Osteoblast (primary cell): ENCODE measurements around the gene TBC1D5. TPM values are rescaled to one million over a fixed set of nuclear protein-coding genes. Genes with fewer than 3 reads are reported as not detected.

ENCODE experiments used
- DNase-seq: peaks from one replicate; pipeline ENCODE4 v3.0.0; 2011; ENCODE audit warnings: low spot score, mixed read lengths; ENCODE audit not compliant: insufficient read length; ENCODE audit errors: missing footprints
- H2AFZ ChIP-seq: 2 replicates; pipeline ENCODE4 v1.6.0; 2011; ENCODE audit warnings: mild to moderate bottlenecking, low read length
- H3K27ac ChIP-seq: 2 replicates; pipeline ENCODE4 v1.5.1; 2011; ENCODE audit warnings: mild to moderate bottlenecking, low read depth, low read length, moderate library complexity
- H3K27me3 ChIP-seq: 2 replicates; pipeline ENCODE4 v1.6.0; 2012; ENCODE audit warnings: mild to moderate bottlenecking, control low read depth, inconsistent platforms, low read length, moderate library complexity; ENCODE audit not compliant: insufficient read depth
- H3K36me3 ChIP-seq: 2 replicates; pipeline ENCODE4 v1.5.1; 2011; ENCODE audit warnings: mild to moderate bottlenecking, low read length, control low read depth, moderate library complexity; ENCODE audit not compliant: insufficient read depth
- H3K4me1 ChIP-seq: 2 replicates; pipeline ENCODE4 v1.5.1; 2011; ENCODE audit warnings: mild to moderate bottlenecking, low read length, control low read depth, moderate library complexity; ENCODE audit not compliant: insufficient read depth
- H3K4me2 ChIP-seq: 2 replicates; pipeline ENCODE4 v1.6.0; 2011; ENCODE audit warnings: mild to moderate bottlenecking, low read length; ENCODE audit not compliant: insufficient read depth
- H3K4me3 ChIP-seq: fragments of 200-600 bp; sonication (generic); 3 replicates; pipeline ENCODE4 v1.5.1; 2012; ENCODE audit warnings: mild to moderate bottlenecking, low read length, inconsistent platforms; ENCODE audit not compliant: insufficient read depth
- H3K79me2 ChIP-seq: 2 replicates; pipeline ENCODE4 v1.6.0; 2012; ENCODE audit warnings: mild to moderate bottlenecking, low read length, control low read depth, inconsistent platforms; ENCODE audit not compliant: insufficient read depth
- H3K9me3 ChIP-seq: 2 replicates; pipeline ENCODE4 v1.5.1; 2011; ENCODE audit warnings: low read depth, low read length, control low read depth
- H4K20me1 ChIP-seq: 2 replicates; pipeline ENCODE4 v1.6.0; 2012; ENCODE audit warnings: mild to moderate bottlenecking, low read length, control low read depth; ENCODE audit not compliant: insufficient read depth
- CTCF ChIP-seq: IDR thresholded peaks from 2 replicates; pipeline ENCODE4 v1.5.1; 2011; ENCODE audit warnings: mild to moderate bottlenecking, low read depth, low read length, moderate library complexity; ENCODE audit errors: extremely low read depth
- total RNA-seq: library from RNA; depleted of rRNA; stranded (reverse); fragments of >200 nt; gene quantifications from 2 replicates; pipeline ENCODE4 v1.2.3, GENCODE V29; 2012

The TBC1D5 gene
- total RNA-seq, 1 donor, result 117 TPM

GRCh38 chr3:17195856-17196604, 546.4 kb downstream of the TBC1D5 start:
- TF ChIP-seq CTCF, result peak; percentile 41
- Histone ChIP-seq H2AFZ (no peak overlapping the region), H3K9me3 (no peaks in the 10 kb centered on the region), H3K27me3 (no peaks in the 10 kb centered on the region), H3K4me3 (no peak overlapping the region), H3K4me1 (peaks cover 11% of the 10 kb centered on the region), H3K79me2 (no peaks in the 10 kb centered on the region), H3K27ac (no peak overlapping the region), H3K4me2 (no peak overlapping the region), H3K36me3 (no peaks in the 10 kb centered on the region), H4K20me1 (no peaks in the 10 kb centered on the region)
- no peak for DNase-seq

GRCh38 chr3:17195192-17195611, 547.2 kb downstream of the TBC1D5 start:
- Histone ChIP-seq H3K79me2 (no peaks in the 10 kb centered on the region), H3K9me3 (no peaks in the 10 kb centered on the region), H3K27me3 (no peaks in the 10 kb centered on the region), H3K36me3 (no peaks in the 10 kb centered on the region), H4K20me1 (no peaks in the 10 kb centered on the region), H3K4me2 (no peak overlapping the region), H2AFZ (no peak overlapping the region), H3K4me1 (peaks cover 11% of the 10 kb centered on the region), H3K4me3 (no peak overlapping the region), H3K27ac (no peak overlapping the region)
- DNase-seq, result no peak
- TF ChIP-seq CTCF, result no peak

- Histone ChIP-seq H3K79me2 (no peaks in the 10 kb centered on the region), H3K36me3 (no peaks in the 10 kb centered on the region), H2AFZ (no peak overlapping the region), H4K20me1 (no peaks in the 10 kb centered on the region), H3K27me3 (no peaks in the 10 kb centered on the region), H3K27ac (no peak overlapping the region), H3K9me3 (no peaks in the 10 kb centered on the region), H3K4me2 (no peak overlapping the region), H3K4me3 (no peak overlapping the region), H3K4me1 (peaks cover 11% of the 10 kb centered on the region)
- TF ChIP-seq CTCF, result no peak
- no peak for DNase-seq
Observed at GRCh38 chr3:17194116-17194515, 548.3 kb downstream of the TBC1D5 start.

GRCh38 chr3:17192995-17193394, 549.4 kb downstream of the TBC1D5 start:
- H3K4me1 ChIP-seq, result peaks cover 11% of the 10 kb centered on the region
- no peaks in the 10 kb centered on the region for H3K27me3 ChIP-seq
- H3K79me2 ChIP-seq, result no peaks in the 10 kb centered on the region
- H3K27ac ChIP-seq, result no peak overlapping the region
- no peaks in the 10 kb centered on the region for H3K9me3 ChIP-seq
- H3K4me2 ChIP-seq, result no peak overlapping the region
- DNase-seq, result no peak
- no peaks in the 10 kb centered on the region for H4K20me1 ChIP-seq
- H3K4me3 ChIP-seq, result no peak overlapping the region
- no peak for TF ChIP-seq CTCF
- no peaks in the 10 kb centered on the region for H3K36me3 ChIP-seq
- no peak overlapping the region for H2AFZ ChIP-seq
